ENCODE measurements around the gene CHAD.

DNA sequence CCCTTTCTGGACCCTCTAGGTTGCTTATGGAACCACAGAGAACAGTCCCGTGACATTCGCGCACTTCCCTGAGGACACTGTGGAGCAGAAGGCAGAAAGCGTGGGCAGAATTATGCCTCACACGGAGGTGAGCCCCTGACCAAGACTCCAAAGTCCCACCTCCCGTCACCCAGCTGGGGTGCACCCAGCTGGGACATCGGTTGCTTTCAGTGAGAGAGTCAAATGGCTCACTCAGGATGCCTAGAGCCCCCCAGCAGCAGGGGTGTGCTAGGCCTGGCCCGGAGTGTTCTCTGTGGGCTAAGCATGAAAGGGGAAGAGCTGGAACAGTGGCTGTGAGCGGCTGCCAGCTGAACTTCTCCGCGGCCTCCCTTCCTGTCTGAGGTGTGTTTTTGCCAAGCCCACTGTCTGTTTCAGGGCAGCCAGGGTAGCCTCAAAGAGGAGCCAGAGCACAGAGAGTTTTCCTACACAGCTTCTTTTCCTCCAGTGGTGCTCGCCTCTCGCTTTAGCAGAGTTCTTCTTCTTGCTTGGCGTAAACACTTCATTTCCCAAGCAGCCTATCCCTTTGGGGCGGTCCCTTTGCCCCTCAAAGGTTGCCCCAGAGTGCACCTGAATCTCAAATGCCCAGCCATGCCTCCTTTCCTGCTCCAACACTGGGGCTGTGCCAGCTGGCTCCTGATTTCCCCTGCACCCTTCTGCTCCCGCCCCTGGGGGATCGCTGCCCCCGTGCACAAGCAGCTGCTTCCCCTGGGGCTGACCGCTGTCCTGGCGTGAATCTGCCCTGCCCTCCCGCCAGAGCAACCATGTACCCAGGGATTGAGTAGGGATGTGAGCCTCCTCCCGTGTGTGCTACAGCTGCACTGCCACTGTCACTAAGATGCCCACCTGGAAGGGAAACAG, 2.6 kb upstream of the CHAD start:
- TF ChIP-seq EZH2 (IDR thresholded peaks at IDR 0.05) (no peak), POLR2AphosphoS5 (IDR thresholded peaks at IDR 0.05; ENCODE audit: borderline replicate concordance, low read depth, low read length) (no peak), FOXP2 (optimal IDR thresholded peaks at IDR 0.05; ENCODE audit: control extremely low read depth, extremely low read length, insufficient read depth) (no peak)
